Transverse colon (tissue), 4 donors: ENCODE measurements around the gene MATN1. TPM values are rescaled to one million over a fixed set of nuclear protein-coding genes. Genes with fewer than 3 reads are reported as not detected.

Source experiments
- DNase-seq: peaks from one replicate; pipeline ENCODE4 v3.0.0-alpha.2; 2019
- H3K27ac ChIP-seq, 4 donors: fragments of 200-600 bp; sonication (generic); 2 replicates each; pipeline ENCODE4 v1.5.1; 2016 to 2018; ENCODE audit warnings: inconsistent platforms in 4 of 4
- H3K27me3 ChIP-seq: fragments of 200-600 bp; sonication (generic); 2 replicates; pipeline ENCODE4 v1.5.1; 2017; ENCODE audit warnings: inconsistent platforms
- H3K36me3 ChIP-seq, 4 donors: fragments of 200-600 bp; sonication (generic); 2 replicates each; pipeline ENCODE4 v1.5.1; 2017 to 2019; ENCODE audit warnings: inconsistent platforms in 4 of 4
- H3K4me1 ChIP-seq, 4 donors: fragments of 200-600 bp; sonication (generic); 2 replicates each; pipeline ENCODE4 v1.5.1; 2017 to 2020; ENCODE audit warnings: inconsistent platforms in 4 of 4
- H3K4me3 ChIP-seq, 4 donors: fragments of 200-600 bp; sonication (generic); 1 replicate in 1 of 4; 2 replicates in 3 of 4; pipeline versions ENCODE4 v1.5.1 to v1.6.1; 2017 to 2019; ENCODE audit warnings: inconsistent platforms in 4 of 4
- H3K9me3 ChIP-seq, 2 donors: fragments of 200-600 bp; sonication (generic); 2 replicates each; pipeline ENCODE4 v1.5.1; 2017 to 2019; ENCODE audit warnings: inconsistent platforms in 2 of 2
- EP300 ChIP-seq: sonication (generic); formaldehyde crosslinking; IDR thresholded peaks from one replicate; pipeline ENCODE4 v1.6.1; 2017; ENCODE audit warnings: antibody characterized with exemption, low read depth
- POLR2A ChIP-seq: fragments of 450-650 bp; IDR thresholded peaks from one replicate; pipeline ENCODE4 v1.6.1; 2016; ENCODE audit warnings: antibody characterized with exemption, mild to moderate bottlenecking, moderate library complexity
- POLR2AphosphoS5 ChIP-seq, 3 donors: sonication (generic); formaldehyde crosslinking; IDR thresholded peaks; one replicate each; pipeline ENCODE4 v1.6.1; 2016; ENCODE audit warnings: antibody characterized with exemption in 3 of 3
- WGBS, 2 donors: methylation state at CpG; one replicate each; pipeline ENCODE4 v1.1.5; 2018; ENCODE audit warnings: low coverage in 1 of 2; 5-methylcytosine and 5-hydroxymethylcytosine counted together
- in situ Hi-C, 4 donors: fragments of 200-750 bp; cut with MboI; loops; one replicate each; pipeline versions ENCODE4 v1.15.0 to v1.15.1; 2017; ENCODE audit warnings: low sequenced_read_pairs in 3 of 4, low pct_ligation_motif_present in 1 of 4, low pct_unique_long_range_greater_than_20kb in 1 of 4
- intact Hi-C: fragments of 100-400 bp; cut with DNase I; formaldehyde crosslinking; loops from one replicate; pipeline ENCODE4 v1.15.1; 2023; ENCODE audit warnings: low total_unique reads
- total RNA-seq, 4 donors: library from RNA; depleted of rRNA; stranded (reverse); fragments of >200 nt; gene quantifications; one replicate each; pipeline ENCODE4 v1.1.0, GENCODE V29; 2016
- TF ChIP-seq, protein P1 (sequence below), 5 experiments: fragments of 200-600 bp in 3 of 5; fragments of 450-650 bp in 2 of 5; sonication (generic) in 3 of 5; IDR thresholded peaks; 1 replicate in 2 of 5; 2 replicates in 3 of 5; pipeline ENCODE4 v1.5.1; 2016 to 2017; ENCODE audit warnings: antibody characterized with exemption in 5 of 5, inconsistent platforms in 3 of 5, mild to moderate bottlenecking in 2 of 5, moderate library complexity in 1 of 5

Gene MATN1
- total RNA-seq, 4 donors from 2014 or later: not detected

DNA sequence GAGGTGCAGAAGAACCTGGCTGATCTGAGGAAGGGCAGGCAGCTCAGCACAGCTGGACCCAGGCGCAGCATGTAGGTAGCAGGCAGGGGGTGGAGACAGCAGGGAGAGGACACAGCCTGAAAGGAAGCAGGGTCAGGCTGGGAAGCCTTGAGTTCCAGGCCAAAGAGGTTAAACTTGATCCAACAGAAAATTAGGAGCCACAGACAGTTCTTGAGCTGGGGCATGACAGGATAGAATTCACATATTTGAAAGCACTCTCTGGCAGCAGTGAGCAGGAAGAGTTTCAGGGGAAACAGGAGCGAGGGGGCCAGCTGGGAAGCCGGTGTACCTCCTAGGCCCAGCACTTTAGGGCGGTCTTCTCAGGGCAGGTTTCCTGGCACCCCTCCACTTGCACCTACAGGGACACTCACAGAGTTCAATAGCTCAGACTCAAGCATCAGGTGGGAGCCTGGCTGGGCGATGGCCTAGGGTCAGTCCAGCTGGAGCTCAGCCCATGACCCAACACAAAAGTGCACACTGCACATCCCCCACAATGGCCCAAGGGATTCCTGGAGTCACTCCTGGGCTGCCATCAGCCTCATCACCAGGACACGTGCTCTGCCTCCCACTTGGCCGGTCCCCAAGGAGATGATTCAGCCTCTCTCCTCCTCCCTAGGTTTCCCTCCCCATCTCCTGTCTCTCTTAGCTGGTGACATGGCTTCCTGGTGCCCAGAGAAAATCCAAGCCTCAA lies 22.7 kb downstream of the MATN1 start:
- WGBS, 2 donors: 18 to 68% methylated on average over 2 to 7 of the region's 7 CpGs
- Histone ChIP-seq H3K4me3 (no peak overlapping the region), H3K9me3 (no peaks in the 10 kb centered on the region), H3K36me3 (no peaks in the 10 kb centered on the region), H3K27ac (peak overlapping the region in 2 of 4 donors; percentile 20 to 30), H3K27me3 (no peaks in the 10 kb centered on the region), H3K4me1 (peaks cover 0 to 23% (median 9%) of the 10 kb centered on the region in 4 donors)
- TF ChIP-seq, protein P1, sequence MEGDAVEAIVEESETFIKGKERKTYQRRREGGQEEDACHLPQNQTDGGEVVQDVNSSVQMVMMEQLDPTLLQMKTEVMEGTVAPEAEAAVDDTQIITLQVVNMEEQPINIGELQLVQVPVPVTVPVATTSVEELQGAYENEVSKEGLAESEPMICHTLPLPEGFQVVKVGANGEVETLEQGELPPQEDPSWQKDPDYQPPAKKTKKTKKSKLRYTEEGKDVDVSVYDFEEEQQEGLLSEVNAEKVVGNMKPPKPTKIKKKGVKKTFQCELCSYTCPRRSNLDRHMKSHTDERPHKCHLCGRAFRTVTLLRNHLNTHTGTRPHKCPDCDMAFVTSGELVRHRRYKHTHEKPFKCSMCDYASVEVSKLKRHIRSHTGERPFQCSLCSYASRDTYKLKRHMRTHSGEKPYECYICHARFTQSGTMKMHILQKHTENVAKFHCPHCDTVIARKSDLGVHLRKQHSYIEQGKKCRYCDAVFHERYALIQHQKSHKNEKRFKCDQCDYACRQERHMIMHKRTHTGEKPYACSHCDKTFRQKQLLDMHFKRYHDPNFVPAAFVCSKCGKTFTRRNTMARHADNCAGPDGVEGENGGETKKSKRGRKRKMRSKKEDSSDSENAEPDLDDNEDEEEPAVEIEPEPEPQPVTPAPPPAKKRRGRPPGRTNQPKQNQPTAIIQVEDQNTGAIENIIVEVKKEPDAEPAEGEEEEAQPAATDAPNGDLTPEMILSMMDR (IDR thresholded peaks at IDR 0.05): no peak
- TF ChIP-seq POLR2AphosphoS5 (IDR thresholded peaks at IDR 0.05) (peak in 1 of 3 donors; percentile 32), POLR2A (no peak)
- intact Hi-C loops (loop anchor here (10.0 kb wide), 1 partner anchor 906 kb away; no protein-coding TSS in a partner anchor), in situ Hi-C loops (loop anchor here in 1 of 4 donors (25.0 kb wide), 1 partner anchor 1463 kb away; the partner anchor contains the start of genes MECR and PTPRU)
- peak; percentile 33 for DNase-seq

- 75 to 92% methylated on average over 1 of the region's 1 CpG for WGBS, 2 donors
- intact Hi-C loops (loop anchor here (10.0 kb wide), 1 partner anchor 905 kb away; no protein-coding TSS in a partner anchor), in situ Hi-C loops (loop anchor here in 2 of 4 donors (25.0 kb wide), 1 partner anchor 1462 kb away; the partner anchor contains the start of genes MECR (in 2 of the 2) and PTPRU (in 2 of the 2))
- Histone ChIP-seq H3K4me3 (no peak overlapping the region), H3K9me3 (no peaks in the 10 kb centered on the region), H3K4me1 (peaks cover 0 to 22% (median 5%) of the 10 kb centered on the region in 4 donors), H3K27ac (no peak overlapping the region), H3K27me3 (no peaks in the 10 kb centered on the region), H3K36me3 (no peaks in the 10 kb centered on the region)
- no peak for DNase-seq
- TF ChIP-seq POLR2AphosphoS5 (IDR thresholded peaks at IDR 0.05): no peak
These were observed 23.6 kb downstream of the MATN1 start for GRCh38 chr1:30699762-30700161.

GRCh38 chr1:30698401-30698981 lies 24.9 kb downstream of the MATN1 start:
- intact Hi-C loops: no loop called here
- peaks cover 0 to 21% (median 0%) of the 10 kb centered on the region in 4 donors for H3K4me1 ChIP-seq
- in situ Hi-C loops: loop anchor here in 1 of 4 donors (25.0 kb wide), 1 partner anchor 1461 kb away; the partner anchor contains the start of genes MECR and PTPRU
- H3K9me3 ChIP-seq: no peaks in the 10 kb centered on the region
- H3K4me3 ChIP-seq: no peak overlapping the region
- no peaks in the 10 kb centered on the region for H3K27me3 ChIP-seq
- peak overlapping the region in 1 of 4 donors; percentile 49 for H3K27ac ChIP-seq
- H3K36me3 ChIP-seq: no peaks in the 10 kb centered on the region
- WGBS, 2 donors: 79% methylated on average over 16 of the region's 17 CpGs; no CpG with 5 or more reads in 1 of the 2 donors
- DNase-seq: no peak
- TF ChIP-seq POLR2AphosphoS5 (IDR thresholded peaks at IDR 0.05): no peak
- no peak for TF ChIP-seq EP300
- TF ChIP-seq, protein P1 (IDR thresholded peaks at IDR 0.05): no peak
- TF ChIP-seq POLR2A: no peak

DNA sequence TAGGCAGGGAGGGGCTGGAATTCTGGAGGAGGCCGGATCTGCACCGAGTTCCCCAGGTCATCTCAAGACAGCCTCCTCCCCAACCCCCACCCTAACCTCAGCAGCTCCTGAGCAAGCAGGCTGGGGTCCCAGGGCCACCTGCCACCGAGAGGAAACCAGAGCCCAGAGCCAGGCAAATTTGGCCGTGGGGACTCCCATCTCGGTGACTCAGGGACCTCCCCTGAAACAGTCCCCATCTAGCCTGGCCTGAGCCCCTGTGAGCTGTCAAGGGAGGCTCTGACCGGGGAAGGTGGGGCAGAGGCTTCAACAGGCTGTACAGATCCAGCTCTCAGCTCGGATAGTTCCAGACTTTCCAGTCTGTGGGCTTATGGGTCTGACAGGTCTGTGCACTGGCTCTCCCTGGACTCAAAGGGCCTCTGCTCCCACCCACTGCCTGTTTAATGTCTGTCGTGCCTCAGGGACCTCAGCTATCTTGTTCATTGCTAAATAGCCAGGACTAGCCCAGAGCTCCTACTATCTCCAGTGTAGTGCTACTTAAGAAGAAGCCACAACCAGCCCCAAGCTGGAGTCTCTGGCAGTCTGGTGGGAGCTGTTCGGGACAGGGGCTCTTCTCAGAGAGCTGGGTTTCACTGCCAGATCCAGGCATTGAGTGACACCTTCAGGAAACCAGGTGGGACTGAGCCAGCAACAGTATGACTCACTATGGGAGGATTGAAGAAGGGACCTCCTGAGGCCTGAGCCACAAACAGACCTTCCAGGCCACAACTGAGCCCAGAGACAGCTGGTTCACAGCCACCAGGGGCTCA lies 25.6 kb downstream of the MATN1 start:
- peak overlapping the region in 2 of 4 donors; percentile 11 to 49 for H3K27ac ChIP-seq
- no peaks in the 10 kb centered on the region for H3K36me3 ChIP-seq
- no peaks in the 10 kb centered on the region for H3K27me3 ChIP-seq
- H3K4me1 ChIP-seq: peaks cover 0 to 21% (median 0%) of the 10 kb centered on the region in 4 donors
- no peak for TF ChIP-seq EP300
- TF ChIP-seq POLR2A: no peak
- no peak for DNase-seq
- H3K9me3 ChIP-seq: no peaks in the 10 kb centered on the region
- in situ Hi-C loops (loop anchor here in 1 of 4 donors (25.0 kb wide), 1 partner anchor 1460 kb away; the partner anchor contains the start of genes MECR and PTPRU), intact Hi-C loops (no loop called here)
- WGBS, 2 donors: 59% methylated on average over 9 of the region's 9 CpGs; no CpG with 5 or more reads in 1 of the 2 donors
- no peak overlapping the region for H3K4me3 ChIP-seq
